ENCODE results near the gene TCF25.
A peak's percentile ranks its signal among the peaks of the same experiment; 100 is the strongest.
"Not testable (repeated sequence)": the region's sequence is repeated elsewhere in the genome, so short reads cannot be mapped to it uniquely, and the experiment has no call there.

TCF25 gene, protein sequence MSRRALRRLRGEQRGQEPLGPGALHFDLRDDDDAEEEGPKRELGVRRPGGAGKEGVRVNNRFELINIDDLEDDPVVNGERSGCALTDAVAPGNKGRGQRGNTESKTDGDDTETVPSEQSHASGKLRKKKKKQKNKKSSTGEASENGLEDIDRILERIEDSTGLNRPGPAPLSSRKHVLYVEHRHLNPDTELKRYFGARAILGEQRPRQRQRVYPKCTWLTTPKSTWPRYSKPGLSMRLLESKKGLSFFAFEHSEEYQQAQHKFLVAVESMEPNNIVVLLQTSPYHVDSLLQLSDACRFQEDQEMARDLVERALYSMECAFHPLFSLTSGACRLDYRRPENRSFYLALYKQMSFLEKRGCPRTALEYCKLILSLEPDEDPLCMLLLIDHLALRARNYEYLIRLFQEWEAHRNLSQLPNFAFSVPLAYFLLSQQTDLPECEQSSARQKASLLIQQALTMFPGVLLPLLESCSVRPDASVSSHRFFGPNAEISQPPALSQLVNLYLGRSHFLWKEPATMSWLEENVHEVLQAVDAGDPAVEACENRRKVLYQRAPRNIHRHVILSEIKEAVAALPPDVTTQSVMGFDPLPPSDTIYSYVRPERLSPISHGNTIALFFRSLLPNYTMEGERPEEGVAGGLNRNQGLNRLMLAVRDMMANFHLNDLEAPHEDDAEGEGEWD

GRCh38 chr16:89873109-89873971 lies at the start of gene TCF25:
TSS of gene TCF25 (plus strand) at chr16:89873592. CDS start at chr16:89873668, 76 bp downstream.
- DNase-seq = peak; percentile 24

DNA sequence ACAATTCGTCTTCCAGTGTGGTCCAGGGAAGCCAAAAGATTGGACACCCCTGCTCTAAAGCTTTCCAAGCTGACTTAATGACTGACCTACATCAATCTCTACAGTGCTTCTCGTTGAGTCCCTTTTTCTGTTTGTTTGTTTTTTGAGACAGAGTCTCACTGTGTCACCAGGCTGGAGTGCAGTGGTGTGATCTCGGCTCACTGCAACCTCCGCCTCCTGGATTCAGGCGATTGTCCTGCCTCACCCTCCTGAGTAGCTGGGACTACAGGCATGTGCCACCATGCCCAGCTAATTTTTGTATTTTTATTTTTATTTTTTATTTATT lies 49.6 kb upstream of the TCF25 start:
- DNase-seq = not testable (repeated sequence)

GRCh38 chr16:89826531-89827382 lies 46.6 kb upstream of the TCF25 start:
- DNase-seq = no peak

DNA sequence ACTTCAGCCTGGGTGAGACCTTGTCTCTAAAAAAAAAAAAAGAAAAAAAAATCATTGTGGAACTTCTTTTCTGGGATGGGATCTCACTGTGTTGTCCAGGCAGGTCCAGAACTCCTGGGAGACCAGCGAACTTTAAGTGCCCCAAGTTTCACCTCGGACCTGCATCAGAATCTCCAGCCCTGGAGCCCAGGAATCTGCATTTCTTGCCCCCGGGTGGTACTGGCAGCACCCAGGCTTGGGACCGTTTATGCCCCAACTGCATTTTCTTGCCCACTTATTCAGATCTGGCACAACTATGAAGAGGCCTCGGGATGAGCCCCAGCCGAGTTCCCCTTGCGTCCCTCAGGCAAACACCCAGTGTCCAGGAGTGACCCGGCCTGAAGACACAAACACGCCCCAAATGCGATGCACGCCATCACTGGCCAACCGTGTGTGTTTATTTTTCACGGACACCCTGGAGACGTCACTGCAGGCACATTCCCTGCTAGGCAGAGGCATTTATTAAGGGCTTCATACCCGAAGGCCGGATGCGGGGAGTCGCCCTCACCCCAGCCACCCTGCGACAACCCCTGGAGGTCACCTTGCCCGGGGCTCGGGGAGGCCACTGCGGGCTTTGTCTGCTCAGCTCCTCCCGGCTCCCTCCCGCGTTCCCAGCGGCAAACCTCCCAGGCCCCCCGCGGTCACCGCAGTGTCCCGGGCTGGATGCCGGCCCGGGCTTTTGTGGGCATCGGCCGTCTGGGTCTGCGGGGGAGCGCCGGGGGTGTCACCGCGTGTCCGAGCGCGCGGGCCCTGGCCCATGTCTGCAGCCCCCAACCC lies 45.8 kb upstream of the TCF25 start:
- no peak for DNase-seq

- no peak for DNase-seq
Observed at GRCh38 chr16:89828199-89828869, 45.1 kb upstream of the TCF25 start, which contains the start of gene SPIRE2. TSS of gene SPIRE2 (plus strand) at chr16:89828475. CDS start at chr16:89828551, 76 bp downstream.

DNA sequence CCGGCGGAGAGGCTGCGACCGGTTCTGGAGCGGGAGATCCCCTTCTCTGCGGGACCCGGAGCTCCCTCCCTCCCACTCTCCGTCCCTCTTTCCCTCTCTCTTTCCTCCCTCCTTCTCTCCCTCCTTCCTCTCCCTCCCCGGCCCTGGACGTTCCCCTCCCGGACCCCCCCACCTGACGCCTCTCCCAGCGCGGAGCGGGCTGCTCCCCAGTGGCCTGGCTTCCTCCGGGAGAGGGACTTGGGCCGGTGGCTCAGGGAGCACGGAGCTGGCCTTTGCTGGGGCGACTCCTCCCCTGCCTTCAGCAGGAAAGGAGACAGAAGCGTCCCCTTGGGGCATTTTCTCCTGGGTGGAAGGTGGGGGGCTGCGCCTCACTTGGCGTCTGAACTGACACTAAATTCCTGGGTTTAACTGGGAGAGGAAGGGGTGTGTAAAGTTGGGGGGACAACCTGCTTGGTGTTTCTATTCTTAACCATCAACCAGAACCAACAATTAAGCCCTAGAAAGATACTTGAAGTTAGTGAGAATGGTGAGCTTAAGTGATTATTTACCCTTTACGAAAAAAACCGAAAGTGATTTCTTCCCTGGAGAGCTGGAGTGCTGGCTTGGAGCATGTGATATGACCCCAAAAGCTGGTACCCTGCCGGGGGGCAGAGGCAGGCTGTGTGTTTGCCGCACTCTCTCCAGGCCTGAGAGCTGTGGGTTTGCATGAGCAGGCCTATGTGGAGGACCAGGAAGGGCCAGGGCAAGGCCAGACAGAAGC lies 44.3 kb upstream of the TCF25 start:
- no peak for DNase-seq

GRCh38 chr16:89829630-89830437 lies 43.6 kb upstream of the TCF25 start:
- DNase-seq = no peak

DNA sequence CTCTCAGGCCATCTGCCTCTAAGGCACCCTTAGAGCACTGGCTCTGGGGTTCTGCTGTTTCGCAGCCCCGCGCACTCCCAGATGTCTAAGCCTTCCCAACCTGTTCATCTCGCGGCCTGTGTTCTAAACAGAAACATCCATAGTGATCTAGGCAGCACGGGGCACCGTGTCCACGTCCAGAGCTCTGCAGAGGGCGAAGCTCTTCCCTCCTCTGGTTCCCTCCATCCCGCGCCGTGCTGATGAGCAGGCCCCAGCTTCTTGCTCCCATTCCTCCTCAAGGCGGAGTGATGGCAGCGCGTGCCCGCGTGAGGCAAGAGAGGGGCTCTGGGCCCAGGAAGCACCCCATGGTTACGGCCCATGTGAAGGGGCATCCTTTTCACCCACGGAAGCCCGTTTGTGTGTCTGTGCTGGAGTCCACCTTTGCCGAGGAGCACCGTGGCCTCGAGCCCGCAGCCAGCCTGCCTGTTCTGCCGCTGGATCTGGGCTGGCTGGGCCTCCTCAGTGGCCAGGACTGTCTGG lies 41.5 kb upstream of the TCF25 start:
- DNase-seq = no peak

DNA sequence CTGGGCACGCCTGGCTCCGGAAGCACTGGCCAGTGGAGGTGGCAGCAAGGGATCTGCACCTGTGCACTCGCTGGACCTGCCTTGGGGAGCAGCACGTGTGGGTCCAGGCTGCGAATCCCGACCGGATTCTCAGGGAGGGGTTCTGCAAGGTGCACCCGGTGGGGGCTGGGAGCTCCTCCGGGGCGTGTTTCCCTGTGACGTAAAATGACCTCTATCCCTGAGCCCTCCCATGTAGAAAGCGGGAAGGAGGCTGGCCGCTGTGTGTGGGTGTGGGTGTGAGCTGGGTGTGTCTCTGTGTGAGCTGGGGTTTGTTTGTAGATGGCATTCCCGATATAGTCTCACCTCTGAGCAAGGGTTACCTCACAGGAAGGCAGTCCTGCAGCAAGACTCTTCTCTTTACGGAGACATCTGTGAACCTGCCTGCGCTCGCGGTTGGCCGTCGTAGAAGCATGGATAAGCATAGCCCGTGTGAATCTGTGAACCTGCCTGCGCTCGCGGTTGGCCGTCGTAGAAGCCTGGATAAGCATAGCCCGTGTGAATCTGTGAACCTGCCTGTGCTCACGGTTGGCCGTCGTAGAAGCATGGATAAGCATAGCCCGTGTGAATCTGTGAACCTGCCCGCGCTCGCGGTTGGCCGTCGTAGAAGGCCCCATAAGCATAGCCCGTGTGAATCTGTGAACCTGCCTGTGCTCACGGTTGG lies 39.6 kb upstream of the TCF25 start:
- DNase-seq = not testable (repeated sequence)

GRCh38 chr16:89834813-89835363 lies 38.5 kb upstream of the TCF25 start:
- DNase-seq = not testable (repeated sequence)

GRCh38 chr16:89836484-89836883 lies 36.9 kb upstream of the TCF25 start:
- DNase-seq = not testable (repeated sequence)

DNA sequence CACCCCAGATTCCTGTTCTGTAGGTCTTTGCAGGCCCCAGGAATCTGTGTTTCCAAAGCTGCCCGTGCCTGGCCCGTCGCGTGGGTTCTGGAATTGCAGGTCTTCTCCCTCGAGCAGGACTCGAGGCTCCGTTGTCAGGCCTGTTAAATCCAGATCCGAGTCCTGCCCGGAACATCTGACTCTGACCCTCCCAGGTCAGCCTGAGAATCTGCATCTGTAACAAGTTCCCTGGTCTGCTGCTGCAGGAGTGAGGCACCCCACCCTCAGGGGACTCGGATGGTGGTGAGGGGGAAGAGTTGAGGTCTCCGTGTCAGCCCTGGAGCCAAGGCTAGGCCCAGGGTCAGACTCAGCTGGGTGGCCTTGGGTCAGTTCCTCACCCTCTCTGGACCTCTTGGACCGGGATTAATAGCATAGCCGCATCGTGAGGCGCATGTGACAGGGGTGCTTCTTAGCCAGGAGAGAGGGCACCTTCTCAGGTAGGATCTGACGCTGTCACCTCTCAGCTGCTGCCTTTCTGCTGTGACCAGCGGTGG lies 36.3 kb upstream of the TCF25 start:
- DNase-seq = no peak

DNA sequence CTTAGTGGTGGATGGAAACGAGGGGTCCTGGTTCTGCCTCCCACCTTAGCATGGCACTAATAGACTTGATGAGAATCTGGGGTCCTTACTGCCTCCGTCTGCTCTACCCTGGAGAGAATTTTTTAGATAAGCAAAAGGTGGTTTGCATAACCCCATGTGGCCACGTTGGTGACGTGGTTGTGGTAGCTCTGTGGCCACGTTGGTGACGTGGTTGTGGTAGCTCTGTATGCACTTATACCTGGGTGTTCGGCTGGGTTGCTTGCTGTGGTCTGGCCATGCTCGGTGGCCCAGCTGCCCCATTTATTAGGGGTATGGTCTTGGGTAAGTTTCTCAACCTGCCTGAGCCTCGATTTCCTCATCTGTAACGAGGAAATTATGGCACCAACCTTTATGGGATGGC lies 32.1 kb upstream of the TCF25 start:
- DNase-seq = no peak

- DNase-seq = no peak
Observed at GRCh38 chr16:89842471-89843408, 30.7 kb upstream of the TCF25 start.

- no peak for DNase-seq
Observed at GRCh38 chr16:89843409-89844350, 29.7 kb upstream of the TCF25 start.
